MM.1S (cell line): ENCODE data around the gene DMRTC1B.
"Not testable (repeated sequence)": the region's sequence is repeated elsewhere in the genome, so short reads cannot be mapped to it uniquely, and the experiment has no call there.

Experiments used
- DNase-seq: peaks from one replicate; pipeline ENCODE4 v3.0.0-alpha.2; 2015
- H2AFZ ChIP-seq: fragments of 300-600 bp; sonication (generic); 2 replicates; pipeline ENCODE4 v1.6.0; 2016; ENCODE audit warnings: antibody characterized with exemption, low read length
- H3F3A ChIP-seq: fragments of 300-600 bp; sonication (generic); 2 replicates; pipeline ENCODE4 v1.6.1; 2016; ENCODE audit warnings: mild to moderate bottlenecking, antibody characterized with exemption, low read length, moderate library complexity, mixed read lengths; ENCODE audit not compliant: insufficient read depth
- H3K27ac ChIP-seq: fragments of 300-600 bp; sonication (generic); 2 replicates; pipeline ENCODE4 v1.5.1; 2016; ENCODE audit warnings: mild to moderate bottlenecking, low read length
- H3K27me3 ChIP-seq: fragments of 300-600 bp; sonication (generic); replicated peaks from 2 replicates; pipeline ENCODE4 v1.6.0; 2016; ENCODE audit warnings: low read length; ENCODE audit not compliant: insufficient read depth
- H3K36me3 ChIP-seq: fragments of 300-600 bp; sonication (generic); replicated peaks from 2 replicates; pipeline ENCODE4 v1.6.1; 2016; ENCODE audit warnings: mild to moderate bottlenecking, low read length, mixed read lengths; ENCODE audit not compliant: insufficient read depth
- H3K4me1 ChIP-seq: fragments of 300-600 bp; sonication (generic); 2 replicates; pipeline ENCODE4 v1.6.1; 2016; ENCODE audit warnings: low read length, mixed read lengths
- H3K4me2 ChIP-seq: fragments of 300-600 bp; sonication (generic); 2 replicates; pipeline ENCODE4 v1.6.0; 2016; ENCODE audit warnings: low read depth, low read length
- H3K4me3 ChIP-seq: fragments of 300-600 bp; sonication (generic); 2 replicates; pipeline ENCODE4 v1.5.1; 2016; ENCODE audit warnings: low read length, mixed read lengths
- H3K79me2 ChIP-seq: fragments of 300-600 bp; sonication (generic); 2 replicates; pipeline ENCODE4 v1.6.1; 2016; ENCODE audit warnings: mixed run types, low read length, mixed read lengths
- H3K9ac ChIP-seq: fragments of 300-600 bp; sonication (generic); 2 replicates; pipeline ENCODE4 v1.6.1; 2016; ENCODE audit warnings: low read length, mixed read lengths
- H3K9me2 ChIP-seq: fragments of 300-600 bp; sonication (generic); replicated peaks from 2 replicates; pipeline ENCODE4 v1.6.1; 2016; ENCODE audit warnings: mild to moderate bottlenecking, low read length, mixed read lengths; ENCODE audit not compliant: insufficient read depth
- H3K9me3 ChIP-seq: fragments of 300-600 bp; sonication (generic); replicated peaks from 2 replicates; pipeline ENCODE4 v1.6.1; 2016; ENCODE audit warnings: mild to moderate bottlenecking, low read length, mixed read lengths; ENCODE audit not compliant: insufficient read depth
- H4K20me1 ChIP-seq: fragments of 300-600 bp; sonication (generic); 2 replicates; pipeline ENCODE4 v1.6.1; 2016; ENCODE audit warnings: mild to moderate bottlenecking, low read length, moderate library complexity, mixed read lengths; ENCODE audit not compliant: insufficient read depth

DMRTC1B gene

DNA sequence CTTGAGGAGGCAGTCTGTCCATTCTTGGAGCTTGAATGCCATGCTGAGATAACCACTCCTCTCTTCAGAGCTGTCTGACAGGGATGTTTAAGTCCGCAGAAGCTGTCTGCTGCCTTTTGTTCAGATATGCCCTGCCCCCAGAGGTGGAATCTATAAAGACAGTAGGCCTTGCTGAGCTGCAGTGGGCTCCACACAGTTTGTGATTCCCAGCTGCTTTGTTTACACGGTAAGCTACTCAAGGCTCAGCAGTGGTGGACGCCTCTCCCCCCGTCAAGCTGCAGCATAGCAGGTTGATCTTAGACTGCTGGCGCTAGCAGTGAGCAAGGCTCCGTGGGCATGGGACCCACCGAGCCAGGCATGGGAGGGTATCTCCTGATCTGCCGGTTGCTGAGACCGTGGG, 16.2 kb upstream of the DMRTC1B start:
- not testable (repeated sequence) for H3K36me3 ChIP-seq, H2AFZ ChIP-seq, H3F3A ChIP-seq, DNase-seq, H3K9me3 ChIP-seq, H3K27me3 ChIP-seq, H3K9me2 ChIP-seq, H3K4me1 ChIP-seq, H3K4me2 ChIP-seq, H3K79me2 ChIP-seq, H4K20me1 ChIP-seq, H3K27ac ChIP-seq, H3K9ac ChIP-seq, H3K4me3 ChIP-seq

DNA sequence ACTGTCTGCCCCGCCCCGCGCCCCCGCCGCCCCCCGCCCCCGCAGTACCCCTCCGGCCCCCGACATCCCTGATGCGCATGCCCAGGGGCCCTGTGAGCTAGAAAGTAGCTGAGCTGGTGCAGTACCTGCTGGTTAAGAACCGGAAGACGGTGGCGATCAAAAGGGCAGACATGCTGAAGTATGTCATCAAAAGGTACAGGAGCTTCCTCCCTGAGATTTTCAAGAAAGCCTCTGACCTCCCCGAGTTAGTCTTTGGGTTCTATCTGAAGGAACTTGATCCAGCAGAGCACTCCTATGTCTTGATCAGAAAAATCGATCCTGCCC, 739 bp downstream of the DMRTC1B start:
- H3K36me3 ChIP-seq, result not testable (repeated sequence)

DNA sequence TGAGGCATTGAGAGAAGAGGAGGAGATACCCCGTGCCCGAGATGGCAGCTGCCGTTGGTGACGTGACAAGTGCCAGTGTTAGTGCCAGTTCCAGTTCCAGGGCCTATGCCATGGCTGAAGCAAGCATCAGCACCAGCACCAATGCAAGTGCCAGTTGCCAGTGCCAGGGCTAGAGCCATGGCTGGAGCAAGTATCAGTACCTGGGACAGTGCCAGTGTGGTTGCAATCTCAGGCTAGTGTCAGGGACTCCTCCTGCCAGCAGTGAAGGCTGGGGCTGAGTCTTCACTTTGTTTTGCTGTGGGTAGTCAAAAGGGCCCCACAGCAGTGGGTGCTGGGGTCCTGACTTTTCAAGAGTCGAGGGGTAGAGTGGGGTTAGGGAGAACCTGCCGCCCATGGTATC, 1.5 kb downstream of the DMRTC1B start:
- not testable (repeated sequence) for H3K9me3 ChIP-seq, H3F3A ChIP-seq, H3K27me3 ChIP-seq

More for the DNA sequence above, 739 bp downstream of the DMRTC1B start:
- not testable (repeated sequence) for H3K4me3 ChIP-seq, H3F3A ChIP-seq, DNase-seq, H3K4me2 ChIP-seq, H3K9me2 ChIP-seq, H3K27ac ChIP-seq, H4K20me1 ChIP-seq, H3K4me1 ChIP-seq, H3K79me2 ChIP-seq, H2AFZ ChIP-seq, H3K27me3 ChIP-seq, H3K9me3 ChIP-seq, H3K9ac ChIP-seq

DNA sequence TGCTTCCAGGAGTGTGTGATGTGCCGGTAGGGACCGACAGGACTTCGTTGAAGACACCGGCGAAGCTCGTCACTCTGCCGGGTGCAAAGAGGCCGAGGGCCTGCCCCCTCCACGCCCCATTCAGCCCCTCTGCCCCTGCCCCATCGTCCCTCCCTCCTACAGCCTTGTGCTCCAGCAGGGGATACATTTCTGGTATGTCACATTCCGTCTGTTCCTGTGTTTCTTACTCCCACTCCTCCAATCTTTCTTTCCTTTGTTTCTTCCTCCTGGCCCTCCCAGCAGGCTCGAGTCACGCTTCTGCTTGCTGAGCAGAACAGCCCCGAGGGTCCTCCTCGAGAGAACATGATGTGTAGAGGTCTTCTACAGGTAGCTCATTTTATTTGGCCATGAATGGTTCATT, 5.9 kb downstream of the DMRTC1B start, which contains the start of gene FAM236B:
Gene FAM236B (minus strand): TSS at position 101 of the 400 bp plus-strand sequence. CDS start 100 bp downstream, at position 1.
- not testable (repeated sequence) for H3K4me1 ChIP-seq, H3K36me3 ChIP-seq, H3K27me3 ChIP-seq, H3K4me2 ChIP-seq, H3K9me2 ChIP-seq, H2AFZ ChIP-seq, H3K4me3 ChIP-seq, H4K20me1 ChIP-seq, H3K9ac ChIP-seq, H3K79me2 ChIP-seq, H3K27ac ChIP-seq, DNase-seq, H3F3A ChIP-seq, H3K9me3 ChIP-seq

More for the DNA sequence above, 1.5 kb downstream of the DMRTC1B start:
- not testable (repeated sequence) for H3K4me3 ChIP-seq, H3K27ac ChIP-seq, H3K9me2 ChIP-seq, H3K4me2 ChIP-seq, H3K79me2 ChIP-seq, H3K36me3 ChIP-seq, DNase-seq, H3K9ac ChIP-seq, H3K4me1 ChIP-seq, H4K20me1 ChIP-seq, H2AFZ ChIP-seq

DNA sequence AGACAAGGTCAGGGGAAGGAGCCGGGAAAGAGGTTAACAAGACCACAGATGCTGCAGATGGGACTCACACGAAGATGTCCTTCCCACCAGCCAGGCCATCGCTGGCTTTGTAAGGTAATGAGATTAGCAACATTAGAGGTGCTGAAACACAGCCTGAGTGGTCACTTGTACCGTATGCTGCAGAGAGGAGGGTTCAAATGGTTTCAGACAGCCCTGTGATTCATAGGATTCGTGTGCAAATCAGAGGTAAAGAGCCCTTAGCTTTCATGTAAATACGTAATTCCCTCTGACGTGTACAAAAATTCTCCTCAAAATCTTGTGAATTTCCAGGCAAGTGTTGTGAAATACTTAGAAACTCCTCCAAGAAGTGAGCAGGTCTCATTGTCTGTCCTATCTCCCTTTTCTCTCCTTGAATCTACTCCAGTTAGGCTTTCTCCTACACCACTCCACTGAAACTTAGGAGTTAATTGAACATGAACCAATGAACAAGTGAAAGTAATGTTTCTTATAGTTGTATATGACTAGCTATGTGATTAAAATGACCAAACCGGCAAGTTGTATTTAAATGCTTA, 6.8 kb downstream of the DMRTC1B start:
- H3K27me3 ChIP-seq, H3K9me3 ChIP-seq, H3K9ac ChIP-seq, H3K9me2 ChIP-seq, H4K20me1 ChIP-seq, H3K4me1 ChIP-seq, H3K4me3 ChIP-seq, H3K79me2 ChIP-seq, H3K36me3 ChIP-seq, H3K4me2 ChIP-seq, H2AFZ ChIP-seq, DNase-seq, H3F3A ChIP-seq, H3K27ac ChIP-seq: not testable (repeated sequence)

DNA sequence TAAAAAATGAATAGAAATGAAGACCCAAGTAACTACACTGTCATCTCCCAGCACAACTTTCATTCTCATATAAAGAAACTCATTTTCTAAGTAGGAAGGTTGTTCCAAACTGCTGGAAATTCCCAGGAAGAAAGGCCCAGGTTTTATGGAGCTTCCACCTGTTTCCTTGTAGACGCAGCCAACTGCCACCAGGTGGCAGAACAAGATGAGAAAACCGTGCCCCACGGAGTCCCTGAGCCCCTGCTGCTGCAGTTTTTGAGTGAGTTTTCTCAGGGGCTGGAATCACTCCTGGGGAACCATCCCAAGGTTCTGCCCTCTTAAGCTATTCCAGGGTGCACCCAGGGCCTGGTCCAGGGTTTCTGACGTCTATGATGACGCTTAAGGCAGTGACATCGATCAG, 7.3 kb downstream of the DMRTC1B start:
- not testable (repeated sequence) for H3K4me2 ChIP-seq, H3K9me2 ChIP-seq, DNase-seq, H3K36me3 ChIP-seq, H4K20me1 ChIP-seq, H3K27me3 ChIP-seq, H3F3A ChIP-seq, H3K4me1 ChIP-seq, H3K4me3 ChIP-seq, H3K27ac ChIP-seq, H2AFZ ChIP-seq, H3K79me2 ChIP-seq, H3K9me3 ChIP-seq, H3K9ac ChIP-seq

DNA sequence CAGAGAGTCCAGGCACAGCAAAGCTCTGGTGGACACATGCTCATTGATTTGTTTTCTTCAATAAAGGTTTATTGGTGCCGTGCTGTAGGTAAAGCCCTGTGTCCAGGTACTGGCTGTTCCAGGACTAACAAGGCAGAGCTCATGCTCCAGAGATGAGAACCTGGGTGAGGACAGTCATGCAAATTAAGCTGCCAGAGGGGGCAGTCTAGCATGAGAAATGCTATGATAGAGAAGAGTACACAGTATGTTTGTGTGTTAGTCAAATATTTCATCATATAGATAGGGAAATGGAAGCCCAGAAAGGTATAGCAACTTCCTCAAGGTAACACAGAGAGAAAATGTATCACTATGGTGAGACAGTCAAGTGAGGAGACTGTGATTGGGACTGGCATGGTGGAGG, 11.5 kb downstream of the DMRTC1B start:
- not testable (repeated sequence) for H4K20me1 ChIP-seq, H3K27ac ChIP-seq

DNA sequence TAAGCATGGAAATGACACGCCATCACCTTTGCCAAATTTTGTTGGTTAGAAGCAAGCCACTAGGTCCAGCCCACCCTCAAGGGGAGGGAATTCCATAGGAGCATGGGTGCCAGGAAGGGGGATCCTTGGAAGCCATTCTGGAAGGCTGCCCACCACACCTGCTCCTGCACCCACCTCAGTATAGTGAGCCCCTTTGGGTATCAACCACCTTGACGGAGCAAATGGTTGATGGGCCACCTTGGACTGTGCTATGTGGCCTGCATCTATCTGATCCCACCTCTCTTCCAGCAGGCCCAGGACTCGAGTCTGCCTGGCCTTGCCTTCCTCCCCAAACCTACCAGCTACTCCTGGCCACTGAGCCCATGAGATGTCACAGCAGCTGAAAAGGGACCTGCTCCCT, 13.7 kb downstream of the DMRTC1B start:
- not testable (repeated sequence) for H3K27ac ChIP-seq, H3K36me3 ChIP-seq, H3K9me3 ChIP-seq, H3K79me2 ChIP-seq, H2AFZ ChIP-seq, H3K9ac ChIP-seq, H3F3A ChIP-seq, H3K4me1 ChIP-seq, H3K4me2 ChIP-seq, DNase-seq, H3K4me3 ChIP-seq, H3K27me3 ChIP-seq, H4K20me1 ChIP-seq, H3K9me2 ChIP-seq

More for the DNA sequence above, 11.5 kb downstream of the DMRTC1B start:
- not testable (repeated sequence) for H3F3A ChIP-seq, H3K27me3 ChIP-seq, H3K9ac ChIP-seq, H3K36me3 ChIP-seq, H3K9me2 ChIP-seq, H3K4me1 ChIP-seq, H3K79me2 ChIP-seq, H2AFZ ChIP-seq, H3K4me2 ChIP-seq, H3K4me3 ChIP-seq, DNase-seq, H3K9me3 ChIP-seq
